Panc1 (cell line): ENCODE results near the gene TNFSF11.

ENCODE experiments used
- CTCF ChIP-seq: fragments of 450-650 bp; IDR thresholded peaks from 2 replicates; pipeline ENCODE4 v1.5.1; 2017; ENCODE audit warnings: mild to moderate bottlenecking
- POLR2AphosphoS5 ChIP-seq: IDR thresholded peaks from 2 replicates; pipeline ENCODE4 v1.6.1; 2012; ENCODE audit warnings: mild to moderate bottlenecking, low read depth, low read length, moderate library complexity

GRCh38 chr13:42538996-42539395 lies 35.0 kb upstream of the TNFSF11 start:
- TF ChIP-seq CTCF, result no peak
- TF ChIP-seq POLR2AphosphoS5, result no peak
